Esophagus muscularis mucosa (tissue), 3 donors: ENCODE measurements around the gene AGAP3.

Experiments
- POLR2A ChIP-seq: fragments of 450-650 bp; IDR thresholded peaks from one replicate; pipeline ENCODE4 v1.6.1; 2017; ENCODE audit warnings: antibody characterized with exemption, moderate library complexity, mild to moderate bottlenecking, low read depth
- POLR2AphosphoS5 ChIP-seq, 2 donors: sonication (generic); formaldehyde crosslinking; IDR thresholded peaks; one replicate each; pipeline ENCODE4 v1.6.1; 2017; ENCODE audit warnings: antibody characterized with exemption in 2 of 2
- TF ChIP-seq, protein P1 (sequence below), 3 experiments: fragments of 200-600 bp in 2 of 3; fragments of 450-650 bp in 1 of 3; sonication (generic) in 2 of 3; IDR thresholded peaks; one replicate each; pipeline ENCODE4 v1.5.1; 2017 to 2019; ENCODE audit warnings: antibody characterized with exemption in 3 of 3, mild to moderate bottlenecking in 2 of 3, moderate library complexity in 1 of 3

DNA sequence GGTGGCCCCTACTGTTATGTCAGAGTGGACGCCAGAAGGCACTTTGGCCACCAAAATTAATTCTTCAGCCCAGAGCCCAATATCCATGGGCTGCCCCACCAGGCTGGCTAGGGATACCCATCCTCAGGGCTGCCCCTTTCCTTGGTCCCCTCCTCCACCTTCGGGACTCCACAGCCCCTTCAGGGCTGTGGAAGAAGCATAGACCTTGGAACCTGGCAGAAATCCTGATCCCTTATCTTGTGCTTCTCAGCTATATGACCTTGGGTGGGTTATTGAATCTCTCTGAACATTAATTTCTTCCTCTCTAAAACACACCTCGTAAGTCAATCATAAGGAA lies 2.5 kb upstream of the AGAP3 start:
- TF ChIP-seq POLR2A (no peak), POLR2AphosphoS5 (IDR thresholded peaks at IDR 0.05) (no peak)
- TF ChIP-seq, protein P1, sequence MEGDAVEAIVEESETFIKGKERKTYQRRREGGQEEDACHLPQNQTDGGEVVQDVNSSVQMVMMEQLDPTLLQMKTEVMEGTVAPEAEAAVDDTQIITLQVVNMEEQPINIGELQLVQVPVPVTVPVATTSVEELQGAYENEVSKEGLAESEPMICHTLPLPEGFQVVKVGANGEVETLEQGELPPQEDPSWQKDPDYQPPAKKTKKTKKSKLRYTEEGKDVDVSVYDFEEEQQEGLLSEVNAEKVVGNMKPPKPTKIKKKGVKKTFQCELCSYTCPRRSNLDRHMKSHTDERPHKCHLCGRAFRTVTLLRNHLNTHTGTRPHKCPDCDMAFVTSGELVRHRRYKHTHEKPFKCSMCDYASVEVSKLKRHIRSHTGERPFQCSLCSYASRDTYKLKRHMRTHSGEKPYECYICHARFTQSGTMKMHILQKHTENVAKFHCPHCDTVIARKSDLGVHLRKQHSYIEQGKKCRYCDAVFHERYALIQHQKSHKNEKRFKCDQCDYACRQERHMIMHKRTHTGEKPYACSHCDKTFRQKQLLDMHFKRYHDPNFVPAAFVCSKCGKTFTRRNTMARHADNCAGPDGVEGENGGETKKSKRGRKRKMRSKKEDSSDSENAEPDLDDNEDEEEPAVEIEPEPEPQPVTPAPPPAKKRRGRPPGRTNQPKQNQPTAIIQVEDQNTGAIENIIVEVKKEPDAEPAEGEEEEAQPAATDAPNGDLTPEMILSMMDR (IDR thresholded peaks at IDR 0.05): no peak
